HG02840 (cell line): ENCODE results near the gene CRTC1.
"Not testable (repeated sequence)": the region's sequence is repeated elsewhere in the genome, so short reads cannot be mapped to it uniquely, and the experiment has no call there.

ENCODE experiments used
- ATAC-seq: cut with Tn5 transposase; IDR thresholded peaks from one replicate; pipeline ENCODE4 v1.9.1; 2021; ENCODE audit warnings: mild to moderate bottlenecking, moderate library complexity, moderate number of reproducible peaks; ENCODE audit not compliant: unreplicated experiment, low FRiP score

The CRTC1 gene

GRCh38 chr19:18668252-18668631 lies 15.2 kb upstream of the CRTC1 start:
- ATAC-seq: no peak

DNA sequence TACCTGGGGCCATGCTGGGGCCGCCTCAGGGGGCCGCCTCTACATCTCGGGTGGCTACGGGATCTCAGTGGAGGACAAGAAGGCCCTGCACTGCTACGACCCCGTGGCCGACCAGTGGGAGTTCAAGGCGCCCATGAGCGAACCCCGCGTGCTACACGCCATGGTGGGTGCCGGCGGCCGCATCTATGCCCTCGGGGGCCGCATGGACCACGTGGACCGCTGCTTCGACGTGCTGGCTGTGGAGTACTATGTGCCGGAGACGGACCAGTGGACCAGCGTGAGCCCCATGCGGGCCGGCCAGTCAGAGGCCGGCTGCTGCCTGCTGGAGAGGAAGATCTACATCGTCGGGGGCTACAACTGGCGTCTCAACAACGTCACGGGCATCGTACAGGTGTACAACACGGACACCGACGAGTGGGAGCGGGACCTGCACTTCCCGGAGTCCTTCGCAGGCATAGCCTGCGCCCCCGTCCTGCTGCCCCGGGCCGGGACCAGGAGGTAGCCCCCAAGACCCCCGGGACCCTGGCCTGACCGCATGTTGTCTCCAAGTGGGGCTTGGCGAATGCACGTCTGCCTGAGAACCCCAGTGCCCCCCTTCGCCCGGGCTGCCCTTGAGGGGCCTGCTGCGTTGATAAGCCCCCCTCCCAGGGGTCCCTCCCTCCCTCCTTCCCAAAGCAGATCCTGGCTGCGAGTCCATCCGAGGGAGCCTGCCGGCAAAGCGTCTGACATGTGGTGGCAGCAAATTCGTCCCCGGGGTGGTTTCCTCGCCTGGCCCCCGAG lies 14.5 kb upstream of the CRTC1 start:
- ATAC-seq: no peak

GRCh38 chr19:18669524-18669817 lies 14.0 kb upstream of the CRTC1 start:
- ATAC-seq: no peak

DNA sequence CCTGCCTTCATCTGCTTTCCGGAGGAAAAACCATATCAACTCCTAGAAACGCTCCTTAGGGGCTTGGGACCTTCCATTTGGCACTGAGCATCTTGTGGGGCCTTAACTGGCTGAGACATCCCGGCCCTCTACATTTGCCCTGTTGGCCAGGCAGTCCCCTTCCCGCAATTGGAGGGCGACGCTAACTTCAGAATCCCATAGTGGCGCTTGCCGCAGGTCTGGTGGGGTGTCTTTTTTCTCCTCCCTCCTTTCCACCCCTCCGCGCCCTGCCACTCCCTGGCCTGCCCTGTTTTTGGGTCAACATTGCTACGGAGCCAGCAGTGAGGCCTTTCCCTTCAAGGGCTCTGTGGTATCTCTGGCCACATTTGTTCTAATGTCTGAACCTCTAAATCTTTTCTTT lies 13.6 kb upstream of the CRTC1 start:
- no peak for ATAC-seq

- no peak for ATAC-seq
Measured at GRCh38 chr19:18670312-18670711, 13.2 kb upstream of the CRTC1 start.

DNA sequence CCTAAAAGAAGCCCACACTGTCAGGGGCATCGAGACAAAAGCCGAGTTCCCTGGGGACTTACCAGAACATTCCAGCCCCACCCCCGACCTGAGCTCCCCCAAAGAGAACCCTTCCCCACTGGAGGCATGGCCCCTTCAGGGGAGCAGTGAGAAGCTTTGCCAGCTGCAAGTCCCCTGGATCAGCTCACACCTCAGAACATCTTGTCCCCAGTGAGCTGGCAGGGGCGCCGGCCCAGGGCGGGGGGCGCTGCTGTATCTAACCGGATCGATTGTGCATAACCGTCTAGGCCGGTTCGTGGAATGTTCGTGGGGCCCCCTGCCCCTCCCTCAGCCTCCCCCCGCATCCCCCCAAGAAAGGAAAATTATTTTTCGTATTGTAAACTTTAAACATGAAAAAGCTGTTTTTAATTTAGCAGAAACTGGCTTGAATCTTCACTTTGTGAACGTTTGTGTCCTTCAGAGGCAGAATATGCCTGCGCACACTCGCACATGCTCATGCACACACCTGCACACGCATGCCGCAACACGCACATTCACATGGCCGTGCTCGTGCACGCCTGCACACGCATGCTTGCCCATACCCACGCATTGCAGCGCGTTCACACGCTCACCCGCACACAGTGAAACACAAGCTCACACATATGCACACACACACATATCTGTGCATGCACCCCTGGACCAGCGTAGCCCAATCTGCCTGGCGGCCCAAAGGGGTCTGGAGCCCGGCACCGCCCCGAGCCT lies 12.0 kb upstream of the CRTC1 start:
- ATAC-seq: no peak

DNA sequence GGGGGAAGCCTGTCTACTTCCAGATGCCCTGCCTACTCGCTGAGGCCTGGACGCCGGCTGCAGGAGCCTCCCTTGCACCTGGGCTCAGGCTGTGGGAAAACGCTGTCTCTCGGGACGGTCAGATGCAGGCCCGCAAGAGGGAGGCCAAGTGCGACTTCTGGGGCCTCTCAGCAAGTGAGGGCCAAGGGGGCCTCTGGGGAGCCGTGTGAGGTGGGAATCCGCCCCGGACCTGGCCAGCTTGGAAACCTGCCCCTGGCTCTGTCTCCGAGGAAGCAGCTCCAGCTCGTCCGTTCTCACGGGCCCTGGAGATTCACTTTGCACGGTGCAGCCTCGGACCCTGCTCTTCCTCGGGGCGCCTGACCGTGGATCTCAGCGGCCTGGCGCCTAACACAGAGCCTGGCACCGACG lies 11.4 kb upstream of the CRTC1 start:
- ATAC-seq: no peak

- ATAC-seq: no peak
Measured at GRCh38 chr19:18672606-18673337, 10.7 kb upstream of the CRTC1 start.

- ATAC-seq: no peak
Measured at GRCh38 chr19:18674616-18675015, 8.9 kb upstream of the CRTC1 start.

DNA sequence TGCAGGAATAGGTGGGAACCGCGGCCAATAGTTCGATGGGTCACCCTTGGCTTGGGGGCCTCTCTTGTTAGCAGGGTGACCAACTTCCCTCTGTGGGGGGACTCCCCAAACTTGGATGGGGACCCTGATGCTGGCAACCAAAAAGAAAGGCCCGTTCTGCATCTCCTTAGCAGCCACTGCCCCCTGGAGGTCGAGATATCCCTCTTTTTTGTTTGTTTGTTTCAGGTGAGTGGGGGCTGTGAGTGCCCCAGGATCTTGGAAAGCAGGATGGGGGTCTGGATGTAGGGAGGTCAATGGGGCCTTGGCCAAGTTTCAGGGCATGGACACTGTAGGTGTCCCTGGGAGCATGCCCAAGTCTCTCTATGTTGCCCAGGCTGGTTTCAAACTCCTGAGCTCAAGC lies 7.7 kb upstream of the CRTC1 start:
- no peak for ATAC-seq

- ATAC-seq: no peak
Measured at GRCh38 chr19:18676692-18677091, 6.8 kb upstream of the CRTC1 start.

- no peak for ATAC-seq
Measured at GRCh38 chr19:18677156-18677555, 6.3 kb upstream of the CRTC1 start.

DNA sequence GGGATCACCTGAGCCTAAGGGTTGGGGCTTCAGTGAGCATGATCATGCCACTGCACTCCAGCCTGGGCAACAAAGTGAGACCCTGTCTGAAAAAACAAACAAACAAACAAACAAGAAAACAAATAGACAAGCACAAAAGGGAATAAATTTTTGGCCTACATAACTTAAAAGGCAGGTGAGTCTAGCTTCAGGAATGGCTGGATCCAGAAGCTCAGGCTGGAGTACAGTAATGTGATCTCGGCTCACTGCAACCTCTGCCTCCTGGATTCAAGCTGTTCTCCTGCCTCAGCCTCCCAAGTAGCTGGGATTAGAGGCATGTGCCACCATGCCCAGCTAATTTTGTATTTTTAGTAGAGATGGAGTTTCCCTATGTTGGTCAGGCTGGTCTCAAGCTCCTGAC lies 3.3 kb upstream of the CRTC1 start:
- not testable (repeated sequence) for ATAC-seq

GRCh38 chr19:18682807-18683108 lies 722 bp upstream of the CRTC1 start:
- ATAC-seq: no peak

DNA sequence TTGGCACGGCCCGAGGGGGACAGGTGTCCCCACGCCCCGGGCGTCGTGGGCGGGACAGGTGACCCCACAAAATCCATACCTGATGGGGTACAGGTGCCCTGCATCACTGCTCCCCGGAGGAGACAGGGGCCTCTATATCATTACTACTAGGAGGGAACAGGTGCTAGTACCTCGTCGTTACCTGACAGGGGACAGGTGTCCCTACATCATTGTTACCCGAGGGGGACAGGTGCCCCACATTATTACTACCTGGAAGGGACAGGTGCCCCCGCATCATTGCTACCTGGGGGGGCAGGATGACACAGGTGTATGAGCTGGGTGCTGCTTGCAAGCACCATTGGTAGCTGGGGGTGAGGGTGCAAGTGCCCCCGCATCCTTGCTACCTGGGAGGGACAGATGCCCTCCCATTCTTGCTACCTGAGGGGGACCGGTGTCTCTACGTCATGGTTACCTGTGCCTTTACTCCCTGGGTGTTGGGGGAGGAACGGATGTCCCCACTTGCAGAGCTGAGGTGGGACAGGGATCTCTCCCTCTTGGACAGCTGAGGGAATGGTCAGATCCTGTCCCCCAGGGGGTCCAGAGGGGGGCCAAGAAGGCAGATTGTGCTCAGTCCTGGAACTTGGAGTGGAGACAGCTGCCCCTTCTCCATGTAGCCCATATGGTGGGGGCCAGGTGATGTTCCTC lies 620 bp downstream of the CRTC1 start:
- no peak for ATAC-seq

- ATAC-seq: no peak
Measured at GRCh38 chr19:18684642-18684993, 1.1 kb downstream of the CRTC1 start.

DNA sequence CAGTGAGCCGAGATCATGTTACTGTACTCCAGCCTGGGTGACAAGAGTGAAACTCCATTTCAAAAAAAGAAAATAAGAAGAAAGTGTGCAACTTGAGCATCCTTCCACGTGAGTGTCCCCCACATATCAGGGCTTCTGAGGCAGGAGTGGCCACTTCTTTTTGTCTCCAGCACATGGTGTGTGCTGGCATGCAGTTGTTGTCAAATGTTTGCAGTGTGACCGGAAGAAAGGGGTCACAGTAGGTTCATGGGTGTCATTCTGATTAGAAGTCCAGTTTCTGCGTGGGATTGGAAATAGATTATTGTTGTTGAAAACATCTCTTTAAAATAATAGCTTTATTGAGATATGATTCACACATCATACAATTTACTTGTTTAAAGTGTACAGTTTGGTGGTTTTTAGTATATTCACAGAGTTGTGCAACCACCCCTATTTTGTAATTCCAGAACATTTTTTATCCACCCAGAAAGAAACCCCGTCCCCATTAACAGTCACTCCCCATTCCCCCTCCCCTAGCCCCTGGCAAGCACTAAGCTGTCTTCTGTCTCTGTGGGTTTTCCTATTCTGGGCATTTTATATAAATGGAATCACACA lies 2.2 kb downstream of the CRTC1 start:
- ATAC-seq: no peak

DNA sequence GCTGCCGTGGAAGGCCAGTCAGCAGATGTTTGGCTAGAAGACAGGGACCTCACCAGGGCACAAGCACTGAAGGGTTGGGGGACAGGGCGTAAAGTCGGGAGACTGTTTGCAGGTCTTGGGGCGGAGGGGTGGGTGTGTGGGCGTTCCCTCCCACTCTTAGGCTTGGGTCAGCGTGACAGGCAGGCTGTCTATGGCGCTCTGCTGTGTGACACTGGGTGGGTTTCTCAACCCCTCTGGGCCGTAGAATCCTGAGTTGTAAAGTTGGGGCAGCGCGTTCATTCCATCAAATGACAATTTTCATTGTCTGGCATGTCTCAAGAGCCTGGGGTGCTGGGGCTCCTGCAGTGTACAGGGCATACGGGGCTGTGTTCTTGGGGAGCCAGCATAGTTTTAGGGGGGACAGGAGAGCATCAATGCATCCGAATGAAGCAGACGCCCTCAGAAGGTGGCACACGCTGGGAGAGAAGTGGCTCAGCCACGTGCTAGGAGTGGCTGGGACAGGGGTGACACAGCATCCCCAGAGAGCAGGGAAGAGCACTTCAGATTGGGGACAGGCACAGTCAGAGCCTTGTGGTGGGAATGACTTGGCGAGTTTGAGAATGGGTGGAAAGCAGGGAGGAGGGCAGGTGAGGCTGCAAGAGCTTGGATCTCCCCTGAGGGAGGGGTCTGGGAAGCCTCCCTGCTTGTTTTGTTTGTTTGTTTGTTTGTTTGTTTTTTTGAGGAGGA lies 4.4 kb downstream of the CRTC1 start:
- no peak for ATAC-seq

GRCh38 chr19:18696023-18696422 lies 12.5 kb downstream of the CRTC1 start:
- ATAC-seq: no peak

- ATAC-seq: no peak
Measured at GRCh38 chr19:18697680-18698079, 14.2 kb downstream of the CRTC1 start.
